ENCODE data around the gene ABHD5.

GRCh38 chr3:43774799-43775198, 84.1 kb downstream of the ABHD5 start:
- TF ChIP-seq CTCF (IDR thresholded peaks at IDR 0.05 in 4 of 5, conservative IDR thresholded peaks at IDR 0.05 in 1 of 5) (no peak), POLR2A (IDR thresholded peaks at IDR 0.05) (no peak)
